KG1 (cell line): ENCODE measurements around the gene GMPPB.
"Not testable (repeated sequence)": the region's sequence is repeated elsewhere in the genome, so short reads cannot be mapped to it uniquely, and the experiment has no call there.

Experiments
- DNase-seq: peaks from one replicate; lab custom pipeline; 2025; lab: John Stamatoyannopoulos, UW

Gene GMPPB

DNA sequence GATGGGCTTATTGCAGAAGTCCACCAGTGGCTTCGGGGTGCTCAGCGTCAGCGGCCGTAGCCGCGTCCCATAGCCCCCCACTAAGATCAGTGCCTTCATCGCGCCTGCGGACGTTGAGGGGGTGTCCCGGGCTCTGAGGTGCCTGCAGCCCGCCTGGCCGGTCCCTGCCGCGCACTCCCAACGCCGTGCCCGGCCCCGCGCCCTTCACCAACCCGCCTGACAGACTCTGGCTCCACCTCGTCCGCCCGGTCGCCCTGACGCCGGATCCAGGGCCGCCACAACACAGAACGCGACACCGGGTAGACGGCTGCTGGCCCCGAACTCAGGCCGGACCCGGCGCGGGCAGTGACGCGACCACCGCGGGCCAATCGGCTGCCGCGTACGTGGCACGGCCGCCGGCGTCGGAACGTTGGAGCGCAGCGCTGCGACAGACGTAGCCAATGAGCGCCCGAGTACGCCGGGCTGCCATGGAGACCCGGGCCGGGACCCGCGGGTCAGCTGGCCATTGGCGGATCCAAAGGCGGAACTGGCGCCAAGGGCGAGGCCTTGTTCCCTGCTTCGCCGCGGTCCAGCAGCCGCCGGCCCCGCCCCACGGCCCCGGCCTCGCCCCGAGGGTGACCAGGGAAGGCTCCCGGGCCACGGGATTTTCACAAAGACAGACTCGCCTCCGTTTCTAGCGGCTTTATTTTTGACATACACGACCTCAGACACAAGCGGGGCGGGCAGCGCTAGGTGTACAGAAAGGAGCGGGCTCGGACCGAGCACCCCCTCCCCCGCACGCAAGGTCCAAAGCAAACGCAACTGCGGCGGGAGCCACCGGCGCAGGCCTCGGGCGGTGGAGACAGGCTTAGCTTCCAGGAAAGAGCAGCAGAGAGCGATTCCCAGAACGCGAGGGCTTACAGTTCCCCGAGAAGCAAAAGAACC, at the start of gene GMPPB:
Gene GMPPB, minus strand, starts transcription at position 324 of the 924 bp plus-strand sequence. Its CDS starts 225 bp downstream, at position 99.
- DNase-seq = peak; percentile 93

DNA sequence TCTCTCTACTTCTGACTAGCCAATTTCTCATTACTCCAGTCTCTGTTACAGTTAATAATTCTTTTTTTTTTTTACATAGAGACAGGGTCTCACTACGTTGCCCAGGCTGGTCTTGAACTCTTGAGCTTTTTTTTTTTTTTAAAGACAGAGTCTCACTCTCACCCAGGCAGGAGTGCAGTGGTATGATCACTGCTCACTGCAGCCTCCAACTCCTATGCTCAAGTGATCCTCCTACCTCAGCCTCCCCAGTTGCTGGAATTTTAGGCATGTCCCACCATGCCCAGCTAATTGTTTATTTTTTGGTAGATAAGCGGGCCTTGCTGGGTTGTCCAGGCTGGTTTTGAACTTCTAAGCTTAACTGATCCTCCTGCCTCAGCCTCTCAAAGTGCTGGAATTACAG, 49.0 kb upstream of the GMPPB start:
- no peak for DNase-seq

- no peak for DNase-seq
These were observed 47.7 kb upstream of the GMPPB start for GRCh38 chr3:49771340-49771938.

- no peak for DNase-seq
These were observed 46.2 kb upstream of the GMPPB start for GRCh38 chr3:49769926-49770325.

DNA sequence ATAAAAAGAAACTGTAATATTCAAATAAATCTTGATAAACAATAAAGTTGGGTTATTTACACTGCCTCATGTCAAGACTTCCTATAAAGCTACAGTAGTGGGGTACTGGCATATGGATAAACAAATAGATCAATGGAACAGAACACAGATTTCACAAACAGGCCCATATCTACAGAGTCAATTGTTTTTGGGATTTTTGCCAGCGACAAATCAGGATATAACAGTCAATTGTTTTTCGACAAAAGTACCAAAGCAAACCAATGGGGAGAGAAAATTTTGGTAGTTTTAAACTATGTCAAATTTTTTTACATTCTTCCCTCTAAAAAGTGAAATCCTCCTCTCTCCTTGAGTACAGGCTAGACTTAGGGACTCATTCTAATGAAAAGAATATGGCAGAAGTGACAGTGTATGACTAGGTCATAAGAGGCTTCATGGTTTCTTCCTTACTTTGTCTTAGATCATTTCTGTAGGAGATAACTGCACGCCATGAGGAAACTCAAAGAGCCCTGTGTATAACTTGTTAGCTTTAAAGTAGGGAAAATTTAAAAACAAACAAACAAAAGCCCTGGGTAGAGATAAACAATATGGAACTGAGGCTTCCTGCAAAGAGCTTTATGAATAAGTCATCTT, 45.6 kb upstream of the GMPPB start:
- no peak for DNase-seq

GRCh38 chr3:49763981-49764380, 40.2 kb upstream of the GMPPB start:
- no peak for DNase-seq

DNA sequence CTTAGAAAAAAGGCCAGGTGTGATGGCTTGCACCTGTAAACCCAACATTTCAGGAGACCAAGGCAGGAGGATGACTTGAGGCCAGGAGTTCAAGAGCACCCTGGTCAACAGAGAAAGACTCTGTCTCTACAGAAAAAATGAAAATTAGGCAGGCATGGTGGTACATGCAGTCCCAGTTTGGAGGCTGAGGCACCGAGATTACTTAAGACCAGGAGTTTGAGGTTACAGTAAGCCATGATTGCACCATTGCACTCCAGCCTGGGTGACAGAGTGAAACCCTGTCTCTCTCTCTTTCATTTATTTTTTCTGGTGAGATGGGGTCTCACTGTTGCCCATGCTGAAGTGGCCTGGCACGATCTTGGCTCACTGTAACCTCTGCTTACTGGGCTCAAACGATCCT, 37.9 kb upstream of the GMPPB start:
- no peak for DNase-seq

DNA sequence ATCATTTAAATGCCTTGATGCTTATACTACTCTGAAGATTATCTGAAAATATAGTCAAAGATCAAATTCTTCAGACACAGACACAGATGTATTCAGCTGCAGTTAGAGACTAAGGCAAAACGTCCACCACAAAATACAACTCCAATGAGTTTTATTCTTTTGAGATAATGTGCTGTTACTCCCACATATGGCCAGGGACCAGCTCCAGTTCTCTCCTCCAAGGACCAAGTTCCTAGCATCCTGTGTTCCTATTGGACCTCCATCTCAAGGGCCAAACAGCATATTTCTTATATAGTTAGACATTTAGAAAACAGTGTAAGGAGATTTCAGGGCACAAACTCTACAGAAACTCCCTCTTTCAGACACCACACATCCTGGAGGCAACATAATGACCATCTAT, 35.5 kb upstream of the GMPPB start:
- no peak for DNase-seq

DNA sequence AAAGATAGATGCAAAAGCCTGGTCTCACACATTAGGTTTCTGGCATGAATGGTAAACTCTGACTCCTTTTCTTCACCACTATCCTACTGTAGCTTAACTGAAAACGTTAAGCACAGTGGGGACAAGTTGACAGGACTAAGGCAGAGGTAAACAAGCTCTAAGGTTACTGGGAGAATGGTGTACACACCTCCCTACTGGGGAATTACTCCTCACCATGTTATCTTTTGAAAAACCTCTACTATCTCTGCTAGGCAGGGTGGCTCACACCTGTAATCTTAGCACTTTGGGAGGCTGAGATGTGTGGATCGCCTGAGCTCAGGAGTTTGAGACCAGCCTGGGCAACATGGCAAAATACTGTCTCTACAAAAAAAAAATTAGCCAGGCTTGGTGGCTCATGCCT, 33.4 kb upstream of the GMPPB start:
- no peak for DNase-seq

DNA sequence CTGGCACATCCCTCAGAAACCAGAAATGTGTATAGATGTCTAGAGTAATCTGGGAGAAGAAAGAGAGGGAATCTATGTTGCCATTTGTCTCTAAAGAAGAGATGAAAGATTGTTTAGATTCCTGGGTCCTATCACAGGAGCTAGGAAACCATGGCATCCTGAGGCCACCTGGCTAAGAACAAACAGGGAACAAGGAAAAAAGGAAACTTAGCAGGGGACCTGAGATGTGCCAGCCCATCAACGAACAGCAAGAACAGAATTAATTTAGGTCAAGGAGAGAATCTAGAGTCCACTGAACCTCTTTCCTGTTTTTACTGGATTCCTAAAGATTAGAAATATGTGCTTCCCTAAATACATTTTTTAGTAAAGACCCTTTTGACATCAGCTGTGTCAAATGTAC, 32.3 kb upstream of the GMPPB start:
- no peak for DNase-seq

- no peak for DNase-seq
These were observed 30.8 kb upstream of the GMPPB start for GRCh38 chr3:49754536-49754935.

DNA sequence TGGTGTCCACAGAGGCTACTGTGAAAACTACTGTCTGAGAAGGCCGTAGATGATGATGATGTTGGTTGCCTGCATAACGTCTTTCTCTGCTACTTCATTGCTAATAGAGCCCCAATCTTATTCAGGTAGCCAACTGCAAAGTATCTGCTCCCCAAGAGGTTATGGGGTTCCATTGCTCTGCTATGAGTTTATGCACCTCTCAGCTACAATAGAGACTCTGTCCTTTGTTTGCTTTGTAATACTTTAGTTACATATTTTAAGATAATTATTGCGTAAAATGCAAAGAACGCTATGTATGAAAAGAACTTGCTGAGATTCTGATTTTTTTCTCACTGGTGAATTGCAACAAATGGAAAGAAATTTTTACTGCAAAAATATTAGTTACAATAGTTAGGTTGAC, 27.8 kb upstream of the GMPPB start:
- DNase-seq = no peak

- no peak for DNase-seq
These were observed 26.3 kb upstream of the GMPPB start for GRCh38 chr3:49750056-49750455.

DNA sequence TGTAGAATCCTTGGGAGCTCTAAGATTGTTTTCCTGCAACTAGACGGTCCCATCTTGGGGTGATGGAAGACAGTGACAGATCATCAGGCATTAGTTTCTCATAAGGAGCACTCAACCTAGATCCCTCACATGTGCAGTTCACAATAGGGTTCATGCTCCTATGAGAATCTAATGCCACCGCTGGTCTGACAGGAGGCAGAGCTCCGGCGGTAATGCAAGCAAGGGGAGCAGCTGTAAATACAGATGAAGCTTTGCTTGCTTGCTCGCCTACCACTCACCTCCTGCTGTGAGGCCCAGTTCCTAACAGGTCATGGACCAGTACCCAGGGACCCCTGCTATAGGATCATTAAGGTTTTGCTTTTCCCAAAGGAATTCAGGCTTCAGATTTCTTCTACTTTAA, 25.1 kb upstream of the GMPPB start:
- not testable (repeated sequence) for DNase-seq

DNA sequence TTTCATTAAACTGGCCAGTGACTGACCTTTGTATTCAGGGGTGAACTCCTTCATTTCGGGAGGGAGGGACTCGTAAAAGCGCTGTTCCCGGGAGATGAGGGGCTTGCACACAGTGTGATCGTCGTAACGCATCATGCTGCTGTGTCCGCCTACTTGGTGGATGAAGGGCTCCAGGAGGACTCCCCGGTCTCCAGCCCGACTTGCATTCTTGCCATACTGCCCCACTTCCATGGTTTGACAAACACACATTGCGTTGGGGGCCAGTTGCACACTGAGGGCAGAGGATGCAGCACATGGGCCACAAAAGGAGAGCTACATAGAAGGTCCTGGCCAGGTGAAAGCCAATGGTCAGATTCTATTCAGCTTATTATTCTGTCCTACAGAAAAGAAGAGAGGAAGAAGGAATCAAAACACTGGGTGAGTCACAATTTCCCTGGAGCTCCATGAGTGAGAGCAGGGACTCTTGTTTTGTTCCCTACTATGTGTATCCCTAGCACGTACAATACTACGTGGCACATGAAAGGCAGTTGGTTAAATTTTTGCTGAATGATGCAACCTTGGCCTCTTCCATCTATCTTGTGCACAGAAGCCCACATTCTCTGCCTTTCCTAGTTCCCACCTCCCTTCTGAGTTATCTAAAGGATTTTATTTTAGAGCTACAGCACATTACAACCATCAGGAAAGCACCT, 24.2 kb upstream of the GMPPB start:
- DNase-seq = no peak

DNA sequence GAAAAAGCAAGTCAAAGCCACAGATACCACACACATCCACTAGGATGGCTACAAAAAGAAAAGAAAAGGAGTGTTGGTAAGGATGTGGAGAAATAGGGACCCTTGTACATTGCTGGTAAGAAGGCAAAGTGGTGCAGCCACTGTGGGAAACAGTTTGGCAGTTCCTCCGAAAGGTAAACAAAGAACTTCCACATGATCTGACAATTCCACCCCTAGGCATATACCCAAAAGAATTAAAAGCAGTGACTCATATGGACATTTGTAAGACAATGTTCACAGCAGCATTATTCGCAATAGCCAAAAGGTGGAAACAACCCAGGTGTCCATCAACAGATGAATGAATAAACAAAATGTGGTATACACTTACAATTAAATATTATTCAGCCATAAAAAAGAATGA, 22.2 kb upstream of the GMPPB start:
- no peak for DNase-seq

- no peak for DNase-seq
These were observed 16.7 kb upstream of the GMPPB start for GRCh38 chr3:49740427-49740826.

DNA sequence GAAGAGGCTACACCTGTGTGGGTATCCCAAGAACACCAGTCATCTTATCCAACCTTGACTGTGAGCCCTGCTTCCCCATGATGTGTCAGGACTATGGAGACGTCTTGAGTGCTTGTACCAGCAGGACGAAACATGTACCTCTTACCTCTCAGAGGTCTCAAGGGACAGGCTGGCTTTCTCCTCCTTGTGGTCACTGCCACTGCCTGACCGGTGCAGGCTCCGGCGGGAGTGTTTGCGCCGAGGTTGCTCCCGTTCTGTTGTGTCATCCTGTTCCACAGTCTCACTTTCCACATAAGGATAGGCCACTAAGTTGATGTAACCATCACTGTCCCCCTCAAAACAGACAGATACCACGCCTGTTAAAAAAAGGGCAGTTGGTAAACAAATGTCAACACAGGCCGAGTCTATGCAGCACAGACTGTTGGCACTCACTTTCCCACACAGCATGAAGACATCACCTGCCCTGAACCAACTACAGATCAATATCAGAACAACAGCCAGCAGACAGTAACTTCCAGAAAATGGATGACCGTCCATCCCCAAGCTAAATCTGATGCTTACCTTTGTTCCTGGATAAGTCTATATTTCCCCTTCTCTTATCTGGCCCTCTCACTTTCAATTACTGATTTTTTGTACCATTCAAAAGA, 14.4 kb upstream of the GMPPB start:
- no peak for DNase-seq

DNA sequence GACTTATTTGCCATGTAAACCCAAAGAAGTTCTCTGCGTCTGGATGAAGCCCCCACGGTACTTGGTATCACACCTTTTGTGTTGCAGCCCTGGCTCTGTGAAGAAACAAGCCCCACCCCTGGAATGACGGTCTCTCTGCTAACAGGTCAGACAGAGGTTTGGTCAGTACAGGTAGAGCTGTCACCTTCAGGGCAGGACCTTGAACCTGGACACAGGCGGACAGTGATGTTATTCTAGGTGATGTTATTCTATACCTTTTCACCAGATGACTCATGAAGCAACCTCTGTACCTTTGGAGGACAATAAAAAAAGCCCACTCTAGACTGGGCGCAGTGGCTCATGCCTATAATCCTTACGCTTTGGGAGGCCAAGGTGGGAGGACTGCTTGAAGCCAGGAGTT, 11.0 kb upstream of the GMPPB start:
- no peak for DNase-seq

DNA sequence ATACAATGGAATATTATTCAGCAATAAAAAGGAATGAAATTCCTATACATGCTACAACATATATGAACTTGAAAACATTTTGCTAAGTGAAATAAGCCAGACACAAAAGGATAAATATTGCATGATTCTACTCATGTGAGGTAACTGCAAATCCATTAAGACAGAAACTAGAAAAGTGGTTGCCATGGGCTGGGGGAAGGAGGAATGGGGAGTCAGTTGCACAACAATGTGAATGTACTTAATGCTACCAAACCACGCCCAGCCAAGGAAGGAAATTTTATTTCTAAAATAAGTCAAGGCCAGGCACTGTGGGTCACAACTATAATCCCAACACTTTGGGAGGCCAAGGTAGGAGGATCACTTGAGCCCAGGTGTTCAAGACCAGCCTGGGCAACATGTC, 9.8 kb upstream of the GMPPB start:
- DNase-seq = no peak

DNA sequence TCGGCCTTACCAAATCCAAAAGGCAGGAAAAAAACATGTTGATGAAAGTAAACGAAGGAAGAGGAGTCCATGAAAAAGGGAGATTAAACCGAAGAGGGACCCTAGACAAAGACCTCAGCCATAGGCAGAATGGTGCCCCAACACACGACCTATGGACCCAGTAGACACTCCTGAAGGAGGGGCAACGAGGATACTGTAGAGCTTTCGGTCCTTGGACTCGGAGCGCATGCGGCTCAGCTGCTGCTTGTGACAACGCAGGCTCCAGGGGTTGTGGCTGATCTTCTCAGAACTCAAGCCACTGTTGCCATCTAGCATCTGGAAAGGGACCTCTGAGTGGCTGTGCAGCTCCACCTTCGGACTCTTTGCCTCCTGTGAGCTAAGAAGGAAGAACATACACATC, 8.8 kb upstream of the GMPPB start:
- no peak for DNase-seq
